ENCODE measurements around the gene GGT6.

DNA sequence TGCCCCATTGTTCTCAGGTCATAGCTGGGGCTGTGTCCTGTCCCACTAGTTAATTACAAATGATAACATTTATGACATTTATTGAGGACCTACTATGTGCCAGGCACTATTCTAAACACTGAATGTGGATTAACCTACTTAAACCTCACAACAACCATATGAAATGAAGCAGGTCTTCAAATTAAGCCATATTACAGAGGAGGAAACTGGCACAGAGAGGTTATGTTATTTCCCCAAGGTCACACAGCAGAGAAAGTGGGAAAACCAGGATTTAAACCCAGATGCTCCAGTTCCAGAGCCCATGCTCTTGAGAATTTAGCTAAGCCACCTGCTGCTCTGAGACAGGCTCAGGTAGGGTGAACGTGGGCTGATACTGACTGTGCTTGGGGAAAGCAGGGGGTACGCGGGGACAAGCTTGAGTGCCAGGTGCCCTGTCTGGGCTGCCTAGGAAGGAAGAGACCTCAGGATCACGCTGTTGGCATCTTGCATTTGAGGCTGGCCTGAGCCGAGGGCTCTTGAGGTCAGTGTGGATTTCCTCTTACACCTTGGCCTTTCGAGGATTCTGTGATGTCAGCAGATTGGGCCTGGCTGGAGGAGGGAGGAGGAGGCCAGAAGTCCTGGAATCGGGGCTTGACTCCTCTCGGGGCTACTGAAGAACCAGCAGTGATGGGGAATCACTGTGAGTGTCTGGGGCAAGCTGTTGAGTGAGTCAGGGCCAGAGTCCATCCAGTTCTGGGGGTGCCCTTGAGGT lies 52.8 kb downstream of the GGT6 start:
- TF ChIP-seq, protein P1, sequence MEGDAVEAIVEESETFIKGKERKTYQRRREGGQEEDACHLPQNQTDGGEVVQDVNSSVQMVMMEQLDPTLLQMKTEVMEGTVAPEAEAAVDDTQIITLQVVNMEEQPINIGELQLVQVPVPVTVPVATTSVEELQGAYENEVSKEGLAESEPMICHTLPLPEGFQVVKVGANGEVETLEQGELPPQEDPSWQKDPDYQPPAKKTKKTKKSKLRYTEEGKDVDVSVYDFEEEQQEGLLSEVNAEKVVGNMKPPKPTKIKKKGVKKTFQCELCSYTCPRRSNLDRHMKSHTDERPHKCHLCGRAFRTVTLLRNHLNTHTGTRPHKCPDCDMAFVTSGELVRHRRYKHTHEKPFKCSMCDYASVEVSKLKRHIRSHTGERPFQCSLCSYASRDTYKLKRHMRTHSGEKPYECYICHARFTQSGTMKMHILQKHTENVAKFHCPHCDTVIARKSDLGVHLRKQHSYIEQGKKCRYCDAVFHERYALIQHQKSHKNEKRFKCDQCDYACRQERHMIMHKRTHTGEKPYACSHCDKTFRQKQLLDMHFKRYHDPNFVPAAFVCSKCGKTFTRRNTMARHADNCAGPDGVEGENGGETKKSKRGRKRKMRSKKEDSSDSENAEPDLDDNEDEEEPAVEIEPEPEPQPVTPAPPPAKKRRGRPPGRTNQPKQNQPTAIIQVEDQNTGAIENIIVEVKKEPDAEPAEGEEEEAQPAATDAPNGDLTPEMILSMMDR (IDR thresholded peaks at IDR 0.05): no peak
- TF ChIP-seq POLR2AphosphoS5 (IDR thresholded peaks at IDR 0.05; ENCODE audit: low read depth, low read length) (no peak), TAF1 (IDR thresholded peaks at IDR 0.05; ENCODE audit: borderline replicate concordance, low read depth, low read length) (no peak), CHD2 (IDR thresholded peaks at IDR 0.05; ENCODE audit: low read length, partially characterized antibody) (no peak), JUND (IDR thresholded peaks at IDR 0.05) (no peak), GATA2 (CRISPR knock-in tag; IDR thresholded peaks at IDR 0.05) (no peak), ELF1 (IDR thresholded peaks at IDR 0.05) (no peak)
- TF ChIP-seq, protein P2, sequence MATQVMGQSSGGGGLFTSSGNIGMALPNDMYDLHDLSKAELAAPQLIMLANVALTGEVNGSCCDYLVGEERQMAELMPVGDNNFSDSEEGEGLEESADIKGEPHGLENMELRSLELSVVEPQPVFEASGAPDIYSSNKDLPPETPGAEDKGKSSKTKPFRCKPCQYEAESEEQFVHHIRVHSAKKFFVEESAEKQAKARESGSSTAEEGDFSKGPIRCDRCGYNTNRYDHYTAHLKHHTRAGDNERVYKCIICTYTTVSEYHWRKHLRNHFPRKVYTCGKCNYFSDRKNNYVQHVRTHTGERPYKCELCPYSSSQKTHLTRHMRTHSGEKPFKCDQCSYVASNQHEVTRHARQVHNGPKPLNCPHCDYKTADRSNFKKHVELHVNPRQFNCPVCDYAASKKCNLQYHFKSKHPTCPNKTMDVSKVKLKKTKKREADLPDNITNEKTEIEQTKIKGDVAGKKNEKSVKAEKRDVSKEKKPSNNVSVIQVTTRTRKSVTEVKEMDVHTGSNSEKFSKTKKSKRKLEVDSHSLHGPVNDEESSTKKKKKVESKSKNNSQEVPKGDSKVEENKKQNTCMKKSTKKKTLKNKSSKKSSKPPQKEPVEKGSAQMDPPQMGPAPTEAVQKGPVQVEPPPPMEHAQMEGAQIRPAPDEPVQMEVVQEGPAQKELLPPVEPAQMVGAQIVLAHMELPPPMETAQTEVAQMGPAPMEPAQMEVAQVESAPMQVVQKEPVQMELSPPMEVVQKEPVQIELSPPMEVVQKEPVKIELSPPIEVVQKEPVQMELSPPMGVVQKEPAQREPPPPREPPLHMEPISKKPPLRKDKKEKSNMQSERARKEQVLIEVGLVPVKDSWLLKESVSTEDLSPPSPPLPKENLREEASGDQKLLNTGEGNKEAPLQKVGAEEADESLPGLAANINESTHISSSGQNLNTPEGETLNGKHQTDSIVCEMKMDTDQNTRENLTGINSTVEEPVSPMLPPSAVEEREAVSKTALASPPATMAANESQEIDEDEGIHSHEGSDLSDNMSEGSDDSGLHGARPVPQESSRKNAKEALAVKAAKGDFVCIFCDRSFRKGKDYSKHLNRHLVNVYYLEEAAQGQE (IDR thresholded peaks at IDR 0.05; ENCODE audit: low read depth, low read length): no peak

All from SK-N-SH (cell line).